Measurements from ENCODE around the gene HECTD4.

GRCh38 chr12:112303799-112304198 is 78.4 kb downstream of the HECTD4 start:
- no peak for TF ChIP-seq CTCF (conservative IDR thresholded peaks at IDR 0.05 in 1 of 2, IDR thresholded peaks at IDR 0.05 in 1 of 2; ENCODE audit: extremely low read depth in 1 of 2, insufficient read depth in 1 of 2, low read depth in 1 of 2, low read length in 2 of 2)
- no peak for TF ChIP-seq EZH2 (IDR thresholded peaks at IDR 0.05; ENCODE audit: borderline replicate concordance, low read length)
